ENCODE measurements around the gene MACROD2. TPM values are rescaled to one million over a fixed set of nuclear protein-coding genes. Genes with fewer than 3 reads are reported as not detected.

Gene MACROD2
- total and polyA plus RNA-seq, 2 donors (not counting 1 experiment from before 2014, with no cell fraction given): 5.3 to 6.7 TPM

GRCh38 chr20:15637950-15638754, 1642.8 kb downstream of the MACROD2 start:
- ATAC-seq (ENCODE audit: low read depth): no peak
- Mint-ChIP-seq H3K27me3 (peaks cover 10% of the 10 kb centered on the region), H3K4me1 (peaks cover 5% of the 10 kb centered on the region), H3K4me3 (no peak overlapping the region), H3K9me3 (ENCODE audit: insufficient read depth) (peaks cover 1% of the 10 kb centered on the region), H3K27ac (no peak overlapping the region)
- TF ChIP-seq CTCF (IDR thresholded peaks at IDR 0.05) (no peak), EZH2 (IDR thresholded peaks at IDR 0.05; ENCODE audit: borderline replicate concordance, insufficient read depth, low read depth, low read length, poor library complexity, severe bottlenecking) (no peak)
- 59% methylated on average over 3 of the region's 5 CpGs for WGBS (ENCODE audit: insufficient coverage)
- no peaks in the 10 kb centered on the region for H4K20me1 ChIP-seq (ENCODE audit: control insufficient read depth, insufficient read depth, low read length, poor library complexity, severe bottlenecking)
- H3K36me3 ChIP-seq (replicated peaks in 1 of 2; ENCODE audit: control extremely low read depth in 1 of 2, control insufficient read depth in 1 of 2, extremely low read depth in 1 of 2, insufficient read depth in 2 of 2, low read length in 1 of 2): no peaks in the 10 kb centered on the region
- H3K27ac ChIP-seq (ENCODE audit: low read length in 2 of 2): no peak overlapping the region
- no peak overlapping the region for H2AFZ ChIP-seq (ENCODE audit: insufficient read depth, low read depth, low read length, poor library complexity, severe bottlenecking)
- H3K9me3 ChIP-seq (ENCODE audit: control extremely low read depth in 1 of 3, control insufficient read depth in 2 of 3, insufficient read depth in 1 of 3, low read length in 2 of 3): no peaks in the 10 kb centered on the region
- H3K79me2 ChIP-seq (ENCODE audit: control insufficient read depth, insufficient read depth, low read length): no peaks in the 10 kb centered on the region
- POLR2A ChIA-PET: no interaction called here
- CTCF ChIA-PET: no interaction called here
- H3K4me3 ChIP-seq (ENCODE audit: control extremely low read depth in 1 of 5, extremely low read depth in 1 of 5, insufficient read depth in 1 of 5, low read depth in 2 of 5, low read length in 4 of 5): no peak overlapping the region
- no peaks in the 10 kb centered on the region for H3K27me3 ChIP-seq (replicated peaks in 1 of 4; ENCODE audit: control extremely low read depth in 1 of 4, control insufficient read depth in 3 of 4, insufficient read depth in 4 of 4, low read length in 3 of 4)
- H3K4me2 ChIP-seq (replicated peaks; ENCODE audit: low read depth, low read length, poor library complexity, severe bottlenecking): no peak overlapping the region
- no peak overlapping the region for H3K9ac ChIP-seq (ENCODE audit: low read length)
- H3K4me1 ChIP-seq (ENCODE audit: control insufficient read depth in 2 of 2, insufficient read depth in 2 of 2, low read length in 2 of 2): no peaks in the 10 kb centered on the region
- no peak for DNase-seq
- intact Hi-C loops (cut with micrococcal nuclease): no loop called here

GRCh38 chr20:15638816-15639215, 1643.5 kb downstream of the MACROD2 start:
- H3K79me2 ChIP-seq (ENCODE audit: control insufficient read depth, insufficient read depth, low read length): no peaks in the 10 kb centered on the region
- intact Hi-C loops (cut with micrococcal nuclease): no loop called here
- Mint-ChIP-seq H3K27ac (no peak overlapping the region), H3K9me3 (ENCODE audit: insufficient read depth) (peaks cover 1% of the 10 kb centered on the region), H3K27me3 (peaks cover 10% of the 10 kb centered on the region), H3K4me3 (no peak overlapping the region), H3K4me1 (peaks cover 6% of the 10 kb centered on the region)
- no peaks in the 10 kb centered on the region for H3K9me3 ChIP-seq (ENCODE audit: control extremely low read depth in 1 of 3, control insufficient read depth in 2 of 3, insufficient read depth in 1 of 3, low read length in 2 of 3)
- 98% methylated on average over 5 of the region's 5 CpGs for WGBS (ENCODE audit: insufficient coverage)
- ChIA-PET CTCF (no interaction called here), POLR2A (no interaction called here)
- H3K36me3 ChIP-seq (replicated peaks in 1 of 2; ENCODE audit: control extremely low read depth in 1 of 2, control insufficient read depth in 1 of 2, extremely low read depth in 1 of 2, insufficient read depth in 2 of 2, low read length in 1 of 2): no peaks in the 10 kb centered on the region
- no peak overlapping the region for H2AFZ ChIP-seq (ENCODE audit: insufficient read depth, low read depth, low read length, poor library complexity, severe bottlenecking)
- no peaks in the 10 kb centered on the region for H3K4me1 ChIP-seq (ENCODE audit: control insufficient read depth in 2 of 2, insufficient read depth in 2 of 2, low read length in 2 of 2)
- no peak for TF ChIP-seq CTCF (IDR thresholded peaks at IDR 0.05)
- no peak for TF ChIP-seq EZH2 (IDR thresholded peaks at IDR 0.05; ENCODE audit: borderline replicate concordance, insufficient read depth, low read depth, low read length, poor library complexity, severe bottlenecking)
- no peaks in the 10 kb centered on the region for H4K20me1 ChIP-seq (ENCODE audit: control insufficient read depth, insufficient read depth, low read length, poor library complexity, severe bottlenecking)
- ATAC-seq (ENCODE audit: low read depth) (no peak), DNase-seq (no peak)
- no peak overlapping the region for H3K4me2 ChIP-seq (replicated peaks; ENCODE audit: low read depth, low read length, poor library complexity, severe bottlenecking)
- H3K27ac ChIP-seq (ENCODE audit: low read length in 2 of 2): no peak overlapping the region
- no peak overlapping the region for H3K9ac ChIP-seq (ENCODE audit: low read length)
- no peaks in the 10 kb centered on the region for H3K27me3 ChIP-seq (replicated peaks in 1 of 4; ENCODE audit: control extremely low read depth in 1 of 4, control insufficient read depth in 3 of 4, insufficient read depth in 4 of 4, low read length in 3 of 4)
- H3K4me3 ChIP-seq (ENCODE audit: control extremely low read depth in 1 of 5, extremely low read depth in 1 of 5, insufficient read depth in 1 of 5, low read depth in 2 of 5, low read length in 4 of 5): no peak overlapping the region
